ENCODE results near the gene ABCA7. TPM values are rescaled to one million over a fixed set of nuclear protein-coding genes. Genes with fewer than 3 reads are reported as not detected.
A peak's percentile ranks its signal among the peaks of the same experiment; 100 is the strongest.

ABCA7 gene
- total RNA-seq, 2 donors from 2014 or later = 33.7 to 87.3 TPM

- WGBS, 2 donors = 0 to 4% methylated on average over 1 to 28 of the region's 38 CpGs
- Histone ChIP-seq H3K9me3 (no peaks in the 10 kb centered on the region), H3K4me3 (peak overlapping the region in 1 of 2 donors; percentile 27), H3K27ac (peak overlapping the region in 2 of 4 donors; percentile 30 to 69), H3K27me3 (peaks cover 0 to 42% of the 10 kb centered on the region in 2 donors), H3K4me1 (peaks cover 49% of the 10 kb centered on the region), H3K36me3 (replicated peaks in 1 of 2; ENCODE audit: insufficient read depth in 1 of 2, low read depth in 2 of 2) (no peaks in the 10 kb centered on the region)
- TF ChIP-seq POLR2A (IDR thresholded peaks at IDR 0.05) = no peak
- TF ChIP-seq CTCF (IDR thresholded peaks at IDR 0.05) = no peak
- ATAC-seq (no peak), DNase-seq (no peak)
- intact Hi-C loops (cut with DNase I) = no loop called here
Observed at GRCh38 chr19:1067341-1067957, 27.5 kb downstream of the ABCA7 start.

DNA sequence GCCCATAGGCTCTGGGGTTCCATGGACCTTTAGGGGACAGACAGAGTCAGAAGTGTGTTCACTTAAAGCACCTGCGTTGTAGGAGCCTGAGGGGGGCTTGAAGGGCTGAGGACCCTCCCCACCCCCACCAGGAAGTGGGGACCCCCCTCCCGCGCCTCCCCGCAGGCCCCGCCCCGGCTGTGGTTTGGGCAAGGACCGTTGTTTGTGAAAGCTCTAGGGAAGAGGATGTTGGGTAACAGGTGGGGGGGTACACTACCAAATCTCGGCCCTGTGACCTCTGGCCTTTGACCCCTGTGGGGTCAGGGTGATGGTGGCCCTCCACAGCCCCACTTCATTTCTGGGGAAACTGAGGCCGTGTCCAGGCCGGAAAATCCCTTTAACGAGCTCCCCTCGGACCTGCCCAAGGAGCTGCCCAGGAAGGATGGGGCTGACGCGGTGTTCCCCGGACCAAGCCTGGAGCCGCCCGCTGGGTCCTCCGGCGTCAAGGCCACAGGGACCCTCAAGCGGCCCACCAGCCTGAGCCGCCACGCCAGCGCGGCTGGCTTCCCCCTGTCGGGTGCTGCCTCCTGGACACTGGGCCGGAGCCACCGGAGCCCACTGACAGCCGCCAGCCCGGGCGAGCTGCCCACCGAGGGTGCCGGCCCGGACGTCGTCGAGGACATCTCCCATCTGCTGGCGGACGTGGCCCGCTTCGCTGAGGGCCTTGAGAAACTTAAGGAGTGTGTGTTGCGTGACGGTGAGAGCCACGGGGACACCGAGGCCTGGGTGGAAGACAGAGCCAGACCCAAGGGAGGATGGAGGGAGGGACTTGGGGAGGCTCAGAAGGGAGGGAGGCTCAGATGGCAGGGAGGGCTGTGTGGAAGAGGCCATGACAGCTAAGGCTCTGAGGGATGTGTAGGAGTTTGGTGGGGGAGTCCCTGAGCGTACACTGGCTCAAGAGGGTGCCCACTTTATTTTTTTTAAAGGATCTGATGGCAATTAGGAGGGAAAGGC, 28.4 kb downstream of the ABCA7 start:
- Histone ChIP-seq H3K36me3 (replicated peaks in 1 of 2; ENCODE audit: insufficient read depth in 1 of 2, low read depth in 2 of 2) (no peaks in the 10 kb centered on the region), H3K27ac (peak overlapping the region in 2 of 4 donors; percentile 30 to 69), H3K9me3 (no peaks in the 10 kb centered on the region), H3K4me1 (peaks cover 49% of the 10 kb centered on the region), H3K4me3 (peak overlapping the region in 1 of 2 donors; percentile 27), H3K27me3 (peaks cover 0 to 42% of the 10 kb centered on the region in 2 donors)
- intact Hi-C loops (cut with DNase I) = no loop called here
- ATAC-seq = no peak
- DNase-seq = peak in 1 of 4 donors; percentile 53
- WGBS, 2 donors = 52 to 71% methylated on average over 9 to 39 of the region's 45 CpGs
- TF ChIP-seq POLR2A (IDR thresholded peaks at IDR 0.05) (no peak), CTCF (IDR thresholded peaks at IDR 0.05) (no peak)

DNA sequence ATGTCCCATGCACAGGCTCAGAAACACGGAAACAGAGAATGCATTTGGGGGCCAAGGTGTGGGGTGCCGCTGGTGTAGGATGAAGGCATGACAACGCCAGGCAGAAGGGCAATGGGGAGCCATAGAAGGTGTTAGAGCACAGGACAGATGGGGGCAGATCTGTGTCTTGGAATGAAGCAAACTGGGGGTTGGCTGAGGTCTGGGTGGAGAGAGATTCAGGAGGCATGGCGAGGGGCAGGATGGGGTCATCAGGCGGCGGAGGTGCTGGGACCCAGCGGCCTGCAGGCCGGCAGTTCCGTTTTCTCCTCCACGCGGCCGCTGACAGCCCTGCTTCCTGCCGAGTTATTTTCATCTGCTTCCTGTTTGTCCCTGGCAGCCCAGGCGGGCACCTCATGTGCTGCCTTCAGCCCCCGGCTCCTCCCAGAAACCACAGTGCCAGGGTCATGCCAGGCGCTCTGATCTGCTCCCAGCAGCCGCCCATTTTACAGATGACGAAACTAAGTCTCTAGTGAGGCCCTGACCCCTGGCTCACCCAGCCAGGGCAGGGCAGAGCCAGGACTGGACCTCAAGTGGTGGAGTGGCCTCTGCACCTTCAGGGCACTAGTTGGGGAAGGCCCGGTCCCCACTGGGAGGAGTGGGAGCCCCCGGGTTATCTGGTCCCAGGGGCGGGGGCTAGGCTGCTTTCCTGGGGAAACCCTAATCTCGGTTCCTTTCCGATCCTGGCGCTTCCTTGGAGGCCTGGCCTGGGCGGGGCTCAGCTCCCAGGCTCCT, 29.3 kb downstream of the ABCA7 start:
- Histone ChIP-seq H3K9me3 (no peaks in the 10 kb centered on the region), H3K27ac (peak overlapping the region in 1 of 4 donors; percentile 69), H3K36me3 (replicated peaks in 1 of 2; ENCODE audit: insufficient read depth in 1 of 2, low read depth in 2 of 2) (no peaks in the 10 kb centered on the region), H3K4me3 (no peak overlapping the region), H3K4me1 (peaks cover 49% of the 10 kb centered on the region), H3K27me3 (peaks cover 0 to 42% of the 10 kb centered on the region in 2 donors)
- TF ChIP-seq POLR2A (IDR thresholded peaks at IDR 0.05) = no peak
- peak in 2 of 4 donors; percentile 45 to 75 for DNase-seq
- WGBS, 2 donors = 44 to 65% methylated on average over 21 to 25 of the region's 25 CpGs
- intact Hi-C loops (cut with DNase I) = no loop called here
- ATAC-seq = no peak

- Histone ChIP-seq H3K4me1 (peaks cover 46% of the 10 kb centered on the region), H3K4me3 (no peak overlapping the region), H3K9me3 (no peaks in the 10 kb centered on the region), H3K27me3 (peaks cover 0 to 42% of the 10 kb centered on the region in 2 donors), H3K27ac (no peak overlapping the region), H3K36me3 (replicated peaks in 1 of 2; ENCODE audit: insufficient read depth in 1 of 2, low read depth in 2 of 2) (no peaks in the 10 kb centered on the region)
- no peak for TF ChIP-seq CTCF (IDR thresholded peaks at IDR 0.05)
- 17 to 30% methylated on average over 3 to 21 of the region's 21 CpGs for WGBS, 2 donors
- ATAC-seq (no peak), DNase-seq (no peak)
- intact Hi-C loops (cut with DNase I) = no loop called here
Observed at GRCh38 chr19:1070576-1070930, 30.6 kb downstream of the ABCA7 start.
